AG04450 (cell line): ENCODE data around the gene SPOUT1. TPM values are rescaled to one million over a fixed set of nuclear protein-coding genes. Genes with fewer than 3 reads are reported as not detected.
"Not testable (repeated sequence)": the region's sequence is repeated elsewhere in the genome, so short reads cannot be mapped to it uniquely, and the experiment has no call there.

Source experiments
- CTCF ChIA-PET: fragments of 300-600, 350-600 bp; formaldehyde crosslinking; extraction: SDS; loops from one replicate; lab custom pipeline; 2022; ENCODE audit warnings: antibody characterized with exemption, inconsistent platforms; lab: Charles Lee
- POLR2A ChIA-PET: fragments of 350-600 bp; formaldehyde crosslinking; extraction: SDS; loops from one replicate; lab custom pipeline; 2021; ENCODE audit warnings: antibody characterized with exemption, inconsistent platforms; lab: Yijun Ruan, JAX
- DNase-seq: peaks from one replicate; pipeline ENCODE4 v3.0.0-alpha.2; 2011; ENCODE audit warnings: low read depth, low spot score
- H3K27ac ChIP-seq: one replicate; pipeline ENCODE4 v1.5.1; 2012; ENCODE audit warnings: low read depth, low read length, control low read depth
- H3K27me3 ChIP-seq: one replicate; pipeline ENCODE4 v1.6.0; 2012; ENCODE audit warnings: low read length; ENCODE audit not compliant: control insufficient read depth, insufficient read depth
- H3K4me3 ChIP-seq: 2 replicates; pipeline ENCODE4 v1.5.1; 2011; ENCODE audit warnings: mild to moderate bottlenecking, low read depth, low read length, control low read depth
- H3K9me3 ChIP-seq: 2 replicates; pipeline ENCODE4 v1.5.1; 2012; ENCODE audit warnings: low read length; ENCODE audit not compliant: control insufficient read depth, insufficient read depth
- CTCF ChIP-seq: IDR thresholded peaks from 2 replicates; pipeline ENCODE4 v1.5.1; 2011; ENCODE audit warnings: low read depth, low read length, control low read depth, inconsistent platforms
- polyA plus RNA-seq: library from polyadenylated mRNA; depleted of rRNA; stranded (reverse); fragments of >200 nt; gene quantifications from 2 replicates; pipeline ENCODE4 v1.2.3, GENCODE V29; 2011

Gene SPOUT1
- polyA plus RNA-seq, 1 experiment = 19.1 TPM

GRCh38 chr9:128785427-128785826 lies 44.2 kb downstream of the SPOUT1 start:
- no peaks in the 10 kb centered on the region for H3K27me3 ChIP-seq
- no peak overlapping the region for H3K27ac ChIP-seq
- H3K4me3 ChIP-seq = no peak overlapping the region
- no peak for DNase-seq
- ChIA-PET CTCF (interaction anchor here (0.5 kb wide), 1 partner anchor 19 kb away, joined by 4 read pairs; no protein-coding TSS in a partner anchor), POLR2A (no interaction called here)
- TF ChIP-seq CTCF = no peak
- peaks cover 13% of the 10 kb centered on the region for H3K9me3 ChIP-seq

GRCh38 chr9:128782669-128783068 lies 46.9 kb downstream of the SPOUT1 start:
- Histone ChIP-seq H3K27me3 (no peaks in the 10 kb centered on the region), H3K27ac (no peak overlapping the region), H3K9me3 (peaks cover 17% of the 10 kb centered on the region), H3K4me3 (no peak overlapping the region)
- ChIA-PET CTCF (interaction anchor here (2.5 kb wide), 1 partner anchor 36 kb away, joined by 11 read pairs; the partner anchor contains the start of gene ENDOG), POLR2A (no interaction called here)
- TF ChIP-seq CTCF = no peak
- no peak for DNase-seq

- no peak for DNase-seq
- no peak for TF ChIP-seq CTCF
- ChIA-PET CTCF (interaction anchor here (2.5 kb wide), 1 partner anchor 37 kb away, joined by 11 read pairs; the partner anchor contains the start of gene ENDOG), POLR2A (no interaction called here)
- Histone ChIP-seq H3K4me3 (no peak overlapping the region), H3K9me3 (peaks cover 18% of the 10 kb centered on the region), H3K27ac (no peak overlapping the region), H3K27me3 (no peaks in the 10 kb centered on the region)
Measured at GRCh38 chr9:128781187-128782070, 48.2 kb downstream of the SPOUT1 start.

- CTCF ChIA-PET, POLR2A ChIA-PET, DNase-seq, H3K27ac ChIP-seq, H3K27me3 ChIP-seq, H3K4me3 ChIP-seq: not testable (repeated sequence)
- H3K9me3 ChIP-seq = peaks cover 27% of the 10 kb centered on the region
Measured at GRCh38 chr9:128780093-128780492, 49.5 kb downstream of the SPOUT1 start.

GRCh38 chr9:128774804-128775203 lies 54.8 kb downstream of the SPOUT1 start:
- peaks cover 14% of the 10 kb centered on the region for H3K9me3 ChIP-seq
- no peaks in the 10 kb centered on the region for H3K27me3 ChIP-seq
- ChIA-PET POLR2A (no interaction called here), CTCF (no interaction called here)
- no peak overlapping the region for H3K27ac ChIP-seq
- no peak overlapping the region for H3K4me3 ChIP-seq
- DNase-seq = no peak
- no peak for TF ChIP-seq CTCF
